Lung (tissue), 12 donors: ENCODE data around the gene NUP160. TPM values are rescaled to one million over a fixed set of nuclear protein-coding genes. Genes with fewer than 3 reads are reported as not detected.
A peak's percentile ranks its signal among the peaks of the same experiment; 100 is the strongest.
"Not testable (repeated sequence)": the region's sequence is repeated elsewhere in the genome, so short reads cannot be mapped to it uniquely, and the experiment has no call there.

Experiments
- ATAC-seq: fragments of 200-7000 bp; cut with Tn5 transposase; one replicate; pipeline ENCODE4 v1.9.1; 2020; ENCODE audit warnings: moderate number of reproducible peaks; ENCODE audit not compliant: insufficient read depth, low FRiP score
- DNase-seq, 3 donors: peaks; one replicate each; pipeline ENCODE4 v3.0.0-alpha.2; 2013 to 2017
- H3K27ac ChIP-seq, 2 donors: one replicate each; pipeline ENCODE4 v1.5.1; 2013; ENCODE audit warnings: mild to moderate bottlenecking in 2 of 2, moderate library complexity in 2 of 2, control low read depth in 1 of 2, inconsistent platforms in 1 of 2, low read depth in 1 of 2, low read length in 1 of 2
- H3K27me3 ChIP-seq, 3 donors: one replicate each; pipeline ENCODE4 v1.5.1; 2013; ENCODE audit warnings: low read length in 2 of 3; ENCODE audit not compliant: control insufficient read depth in 3 of 3, insufficient read depth in 3 of 3
- H3K36me3 ChIP-seq, 4 donors: one replicate each; pipeline ENCODE4 v1.5.1; 2013; ENCODE audit warnings: low read length in 4 of 4, mild to moderate bottlenecking in 1 of 4, moderate library complexity in 1 of 4; ENCODE audit not compliant: control insufficient read depth in 4 of 4, insufficient read depth in 4 of 4
- H3K4me1 ChIP-seq, 5 donors: one replicate each; pipeline ENCODE4 v1.5.1; 2013; ENCODE audit warnings: low read length in 5 of 5, mild to moderate bottlenecking in 2 of 5, moderate library complexity in 1 of 5; ENCODE audit not compliant: control insufficient read depth in 5 of 5, insufficient read depth in 5 of 5
- H3K4me3 ChIP-seq: one replicate; pipeline ENCODE4 v1.5.1; 2013; ENCODE audit warnings: mild to moderate bottlenecking, control low read depth, moderate library complexity
- H3K9ac ChIP-seq, 2 donors: one replicate each; pipeline ENCODE4 v1.5.1; 2013; ENCODE audit warnings: low read length in 2 of 2, control low read depth in 1 of 2; ENCODE audit not compliant: insufficient read depth in 1 of 2
- H3K9me3 ChIP-seq, 4 donors: one replicate each; pipeline ENCODE4 v1.5.1; 2013; ENCODE audit warnings: low read length in 3 of 4, mild to moderate bottlenecking in 1 of 4, moderate library complexity in 1 of 4; ENCODE audit not compliant: control insufficient read depth in 4 of 4, insufficient read depth in 3 of 4
- CTCF ChIP-seq: IDR thresholded peaks from 2 replicates; pipeline ENCODE4 v1.5.1; 2012; ENCODE audit warnings: mild to moderate bottlenecking; ENCODE audit errors: control extremely low read depth, extremely low read depth
- WGBS, 2 donors: extraction: QIAGEN DNeasy Blood & Tissue Kit; methylation state at CpG; one replicate each; pipeline ENCODE4 v1.1.7; 2013; 5-methylcytosine and 5-hydroxymethylcytosine counted together
- polyA plus RNA-seq, 2 donors: library from polyadenylated mRNA; stranded (reverse); fragments of 200-250 nt; gene quantifications; one replicate each; pipeline ENCODE4 v1.2.1, GENCODE V29; 2013
- total RNA-seq, 2 donors: library from RNA; depleted of rRNA in 1 of 2; stranded (reverse); fragments of >200 nt in 1 of 2; gene quantifications; one replicate each; pipeline ENCODE4 v1.2.1, GENCODE V29; 2014 to 2021
- donor health status: control.
- donor health status: control.
- donor health status: Bipolar disorder and iron deficiency.
- donor health status: healthy.
- donor health status: DM: yes; HTN: yes; CAD: no.

NUP160 gene
- total and polyA plus RNA-seq, 4 donors = 15.8 to 94.1 (median 26.8) TPM

- Histone ChIP-seq H3K9me3 (no peaks in the 10 kb centered on the region), H3K4me1 (peaks cover 0 to 7% (median 6%) of the 10 kb centered on the region in 5 donors), H3K36me3 (no peaks in the 10 kb centered on the region), H3K27ac (no peak overlapping the region), H3K9ac (no peak overlapping the region), H3K4me3 (no peak overlapping the region), H3K27me3 (no peaks in the 10 kb centered on the region)
- WGBS, 2 donors = 83 to 95% methylated on average over 5 of the region's 5 CpGs
- no peak for ATAC-seq
- DNase-seq = no peak
- TF ChIP-seq CTCF = no peak
Measured at GRCh38 chr11:47887910-47888569, 39.9 kb upstream of the NUP160 start.

DNA sequence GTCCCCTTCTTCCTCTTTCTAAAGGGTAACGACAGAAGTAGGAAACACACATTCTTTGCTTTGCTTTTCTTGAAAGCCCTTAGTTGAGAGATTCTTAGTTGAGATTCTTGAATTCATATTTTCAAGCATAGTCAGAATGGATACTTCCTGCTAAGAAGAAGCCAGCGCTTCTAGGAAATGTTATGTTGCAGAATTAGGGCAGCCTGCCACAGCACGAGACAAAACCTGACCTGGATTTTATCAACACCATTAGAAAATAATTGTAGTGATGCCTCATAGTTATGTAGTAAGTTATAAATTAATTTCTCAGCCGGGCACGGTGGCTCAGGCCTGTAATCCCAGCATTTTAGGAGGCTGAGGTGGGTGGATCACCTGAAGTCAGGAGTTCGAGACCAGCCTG lies 37.9 kb upstream of the NUP160 start:
- ATAC-seq = peak; percentile 72
- Histone ChIP-seq H3K9ac (peak overlapping the region in 1 of 2 donors; percentile 11), H3K27ac (no peak overlapping the region), H3K27me3 (no peaks in the 10 kb centered on the region), H3K4me1 (peaks cover 0 to 7% (median 6%) of the 10 kb centered on the region in 5 donors), H3K9me3 (no peaks in the 10 kb centered on the region), H3K36me3 (no peaks in the 10 kb centered on the region), H3K4me3 (no peak overlapping the region)
- no peak for TF ChIP-seq CTCF
- WGBS, 2 donors = 29 to 37% methylated on average over 6 of the region's 6 CpGs
- DNase-seq = peak; percentile 46 to 79 (median 51)

DNA sequence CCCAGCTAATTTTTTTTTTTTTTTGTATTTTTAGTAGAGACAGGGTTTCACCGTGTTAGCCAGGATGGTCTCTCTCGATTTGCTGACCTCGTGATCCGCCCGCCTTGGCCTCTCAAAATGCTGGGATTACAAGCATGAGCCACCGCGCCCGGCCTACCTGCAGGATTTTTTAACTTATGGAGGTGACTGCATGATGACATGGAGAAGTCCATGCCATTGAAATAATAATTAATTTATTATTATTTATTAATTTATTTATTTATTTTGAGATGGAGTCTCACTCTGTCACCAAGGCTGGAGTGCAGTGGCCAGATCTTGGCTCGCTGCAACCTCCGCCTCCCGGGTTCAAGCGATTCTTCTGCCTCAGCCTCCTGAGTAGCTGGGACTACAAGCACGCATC lies 34.3 kb upstream of the NUP160 start:
- not testable (repeated sequence) for H3K4me1 ChIP-seq, DNase-seq, H3K27ac ChIP-seq, H3K9ac ChIP-seq, H3K4me3 ChIP-seq, H3K27me3 ChIP-seq, ATAC-seq, H3K36me3 ChIP-seq, H3K9me3 ChIP-seq
- WGBS, 2 donors = 95 to 98% methylated on average over 13 of the region's 13 CpGs

- TF ChIP-seq CTCF = no peak
- ATAC-seq = no peak
Measured at GRCh38 chr11:47881145-47881544, 33.0 kb upstream of the NUP160 start.

More at GRCh38 chr11:47881145-47881544, 33.0 kb upstream of the NUP160 start:
- H3K4me3 ChIP-seq = no peak overlapping the region
- no peaks in the 10 kb centered on the region for H3K36me3 ChIP-seq
- no peak overlapping the region for H3K27ac ChIP-seq
- no peaks in the 10 kb centered on the region for H3K27me3 ChIP-seq
- H3K4me1 ChIP-seq = peaks cover 0 to 7% (median 6%) of the 10 kb centered on the region in 5 donors
- no peak for DNase-seq
- 58 to 66% methylated on average over 7 of the region's 7 CpGs for WGBS, 2 donors
- no peaks in the 10 kb centered on the region for H3K9me3 ChIP-seq
- H3K9ac ChIP-seq = no peak overlapping the region
